WI38 (cell line): ENCODE data around the gene OSM.
"Not testable (repeated sequence)": the region's sequence is repeated elsewhere in the genome, so short reads cannot be mapped to it uniquely, and the experiment has no call there.

Experiments used
- H3K4me3 ChIP-seq: 2 replicates; pipeline ENCODE4 v1.5.1; 2011; ENCODE audit warnings: low read depth, mild to moderate bottlenecking, control low read depth, low read length
- CTCF ChIP-seq: IDR thresholded peaks from 2 replicates; pipeline ENCODE4 v1.5.1; 2012; ENCODE audit warnings: low read depth, mild to moderate bottlenecking, control low read depth, low read length

The OSM gene

GRCh38 chr22:30221121-30221992 is 45.3 kb downstream of the OSM start:
- H3K4me3 ChIP-seq: no peak overlapping the region

GRCh38 chr22:30220338-30221012 is 46.2 kb downstream of the OSM start:
- no peak for TF ChIP-seq CTCF
- no peak overlapping the region for H3K4me3 ChIP-seq

More at GRCh38 chr22:30221121-30221992, 45.3 kb downstream of the OSM start:
- no peak for TF ChIP-seq CTCF

GRCh38 chr22:30219668-30220278 is 46.9 kb downstream of the OSM start:
- no peak for TF ChIP-seq CTCF

GRCh38 chr22:30219049-30219654 is 47.5 kb downstream of the OSM start:
- TF ChIP-seq CTCF: no peak
- no peak overlapping the region for H3K4me3 ChIP-seq

More at GRCh38 chr22:30219668-30220278, 46.9 kb downstream of the OSM start:
- no peak overlapping the region for H3K4me3 ChIP-seq

GRCh38 chr22:30217698-30218560 is 48.7 kb downstream of the OSM start:
- TF ChIP-seq CTCF: no peak
- H3K4me3 ChIP-seq: no peak overlapping the region

GRCh38 chr22:30216710-30217109 is 49.9 kb downstream of the OSM start:
- no peak for TF ChIP-seq CTCF
- no peak overlapping the region for H3K4me3 ChIP-seq

- H3K4me3 ChIP-seq: not testable (repeated sequence)
Observed at GRCh38 chr22:30216272-30216671, 50.4 kb downstream of the OSM start.
